Erythroblast (primary cell): ENCODE results near the gene KRR1.
"Not testable (repeated sequence)": the region's sequence is repeated elsewhere in the genome, so short reads cannot be mapped to it uniquely, and the experiment has no call there.

Experiments used
- GATA1 ChIP-seq: IDR thresholded peaks from 2 replicates; pipeline ENCODE4 v1.6.1; 2011; ENCODE audit warnings: low read depth, mild to moderate bottlenecking, control low read depth, low read length, moderate library complexity
- POLR2A ChIP-seq: IDR thresholded peaks from 2 replicates; pipeline ENCODE4 v1.6.1; 2011; ENCODE audit warnings: mild to moderate bottlenecking, low read length

GRCh38 chr12:75445137-75445507 lies 66.3 kb downstream of the KRR1 start:
- TF ChIP-seq POLR2A, GATA1: not testable (repeated sequence)
